ENCODE data around the gene CUBN. TPM values are rescaled to one million over a fixed set of nuclear protein-coding genes. Genes with fewer than 3 reads are reported as not detected.

Gene CUBN
- total RNA-seq, 1 experiment from 2014 or later = 1.3 TPM

DNA sequence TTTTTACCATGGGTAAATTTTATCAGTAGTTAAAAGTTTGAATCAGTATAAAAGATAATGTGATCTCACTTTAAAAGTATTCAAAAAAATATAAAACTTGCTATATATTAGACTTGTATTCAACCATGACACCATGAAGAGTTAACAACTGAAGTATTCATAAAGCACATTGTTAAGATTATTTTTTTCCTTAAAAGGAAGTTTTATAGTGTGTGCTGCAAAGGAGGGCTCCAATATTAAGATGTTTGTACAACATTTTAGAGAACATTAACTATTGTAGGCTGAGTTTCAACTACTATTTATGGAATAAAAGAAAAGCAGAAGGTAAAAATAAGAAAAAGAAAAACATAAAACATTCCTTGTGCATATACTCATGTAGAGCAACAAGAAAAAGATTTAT lies 24.5 kb upstream of the CUBN start:
- POLR2A ChIA-PET = no interaction called here

DNA sequence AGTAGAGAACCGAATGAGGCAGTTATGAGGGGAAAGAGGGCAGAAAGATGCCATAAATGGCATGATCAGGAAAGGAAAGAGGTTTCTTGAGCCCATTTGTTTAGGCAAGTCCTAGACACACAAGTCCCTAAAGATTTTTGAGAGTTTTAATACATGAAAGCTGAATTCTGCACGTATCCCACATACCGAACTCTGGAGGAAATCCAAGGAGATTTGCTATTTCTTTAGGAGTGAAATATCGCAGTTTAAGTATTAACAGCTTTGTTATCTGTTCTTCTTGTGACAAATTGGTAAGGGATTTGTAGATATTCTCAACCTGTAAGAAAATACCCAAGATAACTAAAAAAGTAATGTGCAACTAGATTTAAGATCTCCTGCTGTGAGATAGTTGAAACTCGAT lies 23.7 kb upstream of the CUBN start:
- Histone ChIP-seq H3K27me3 (ENCODE audit: control insufficient read depth, insufficient read depth, low read length) (no peaks in the 10 kb centered on the region), H3K4me3 (ENCODE audit: low read depth in 2 of 2, low read length in 2 of 2) (no peak overlapping the region), H3K4me1 (ENCODE audit: control insufficient read depth, insufficient read depth, low read length) (no peaks in the 10 kb centered on the region), H3K36me3 (ENCODE audit: control insufficient read depth, insufficient read depth, low read length) (no peaks in the 10 kb centered on the region), H3K9me3 (ENCODE audit: control insufficient read depth, insufficient read depth, low read depth, low read length) (no peaks in the 10 kb centered on the region), H3K27ac (ENCODE audit: low read length) (0 out of 2 replicates have a peak overlapping the region, but pooled peaks have one; percentile 34)
- no peak for TF ChIP-seq POLR2AphosphoS5 (IDR thresholded peaks at IDR 0.05; ENCODE audit: low read depth, low read length)
- no peak for TF ChIP-seq TCF7L2 (IDR thresholded peaks at IDR 0.05; ENCODE audit: low read depth, low read length)
- TF ChIP-seq SIN3A (IDR thresholded peaks at IDR 0.05; ENCODE audit: borderline replicate concordance, insufficient read depth, low read depth, low read length) = no peak
- TF ChIP-seq, protein P1, sequence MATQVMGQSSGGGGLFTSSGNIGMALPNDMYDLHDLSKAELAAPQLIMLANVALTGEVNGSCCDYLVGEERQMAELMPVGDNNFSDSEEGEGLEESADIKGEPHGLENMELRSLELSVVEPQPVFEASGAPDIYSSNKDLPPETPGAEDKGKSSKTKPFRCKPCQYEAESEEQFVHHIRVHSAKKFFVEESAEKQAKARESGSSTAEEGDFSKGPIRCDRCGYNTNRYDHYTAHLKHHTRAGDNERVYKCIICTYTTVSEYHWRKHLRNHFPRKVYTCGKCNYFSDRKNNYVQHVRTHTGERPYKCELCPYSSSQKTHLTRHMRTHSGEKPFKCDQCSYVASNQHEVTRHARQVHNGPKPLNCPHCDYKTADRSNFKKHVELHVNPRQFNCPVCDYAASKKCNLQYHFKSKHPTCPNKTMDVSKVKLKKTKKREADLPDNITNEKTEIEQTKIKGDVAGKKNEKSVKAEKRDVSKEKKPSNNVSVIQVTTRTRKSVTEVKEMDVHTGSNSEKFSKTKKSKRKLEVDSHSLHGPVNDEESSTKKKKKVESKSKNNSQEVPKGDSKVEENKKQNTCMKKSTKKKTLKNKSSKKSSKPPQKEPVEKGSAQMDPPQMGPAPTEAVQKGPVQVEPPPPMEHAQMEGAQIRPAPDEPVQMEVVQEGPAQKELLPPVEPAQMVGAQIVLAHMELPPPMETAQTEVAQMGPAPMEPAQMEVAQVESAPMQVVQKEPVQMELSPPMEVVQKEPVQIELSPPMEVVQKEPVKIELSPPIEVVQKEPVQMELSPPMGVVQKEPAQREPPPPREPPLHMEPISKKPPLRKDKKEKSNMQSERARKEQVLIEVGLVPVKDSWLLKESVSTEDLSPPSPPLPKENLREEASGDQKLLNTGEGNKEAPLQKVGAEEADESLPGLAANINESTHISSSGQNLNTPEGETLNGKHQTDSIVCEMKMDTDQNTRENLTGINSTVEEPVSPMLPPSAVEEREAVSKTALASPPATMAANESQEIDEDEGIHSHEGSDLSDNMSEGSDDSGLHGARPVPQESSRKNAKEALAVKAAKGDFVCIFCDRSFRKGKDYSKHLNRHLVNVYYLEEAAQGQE (IDR thresholded peaks at IDR 0.05; ENCODE audit: insufficient read depth in 1 of 2, low read depth in 2 of 2, low read length in 1 of 2) = no peak
- TF ChIP-seq, protein P2, sequence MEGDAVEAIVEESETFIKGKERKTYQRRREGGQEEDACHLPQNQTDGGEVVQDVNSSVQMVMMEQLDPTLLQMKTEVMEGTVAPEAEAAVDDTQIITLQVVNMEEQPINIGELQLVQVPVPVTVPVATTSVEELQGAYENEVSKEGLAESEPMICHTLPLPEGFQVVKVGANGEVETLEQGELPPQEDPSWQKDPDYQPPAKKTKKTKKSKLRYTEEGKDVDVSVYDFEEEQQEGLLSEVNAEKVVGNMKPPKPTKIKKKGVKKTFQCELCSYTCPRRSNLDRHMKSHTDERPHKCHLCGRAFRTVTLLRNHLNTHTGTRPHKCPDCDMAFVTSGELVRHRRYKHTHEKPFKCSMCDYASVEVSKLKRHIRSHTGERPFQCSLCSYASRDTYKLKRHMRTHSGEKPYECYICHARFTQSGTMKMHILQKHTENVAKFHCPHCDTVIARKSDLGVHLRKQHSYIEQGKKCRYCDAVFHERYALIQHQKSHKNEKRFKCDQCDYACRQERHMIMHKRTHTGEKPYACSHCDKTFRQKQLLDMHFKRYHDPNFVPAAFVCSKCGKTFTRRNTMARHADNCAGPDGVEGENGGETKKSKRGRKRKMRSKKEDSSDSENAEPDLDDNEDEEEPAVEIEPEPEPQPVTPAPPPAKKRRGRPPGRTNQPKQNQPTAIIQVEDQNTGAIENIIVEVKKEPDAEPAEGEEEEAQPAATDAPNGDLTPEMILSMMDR (IDR thresholded peaks at IDR 0.05) = no peak
- no peak for DNase-seq (ENCODE audit: low read depth, low spot score)
- in situ Hi-C loops (cut with HindIII; ENCODE audit: low pct_unique_long_range_greater_than_20kb, low sequenced_read_pairs) (no loop called here), intact Hi-C loops (cut with micrococcal nuclease; ENCODE audit: unreplicated experiment) (no loop called here)
- POLR2A ChIA-PET = no interaction called here
- ATAC-seq = no peak
- no TSS peak for BruUV-seq (replicated peaks)
- CTCF ChIA-PET = interaction anchor here (0.5 kb wide), 1 partner anchor 154 kb away, joined by 3 read pairs; no protein-coding TSS in a partner anchor

More for the DNA sequence above, 24.5 kb upstream of the CUBN start:
- no peaks in the 10 kb centered on the region for H3K27me3 ChIP-seq (ENCODE audit: control insufficient read depth, insufficient read depth, low read length)
- in situ Hi-C loops (cut with HindIII; ENCODE audit: low pct_unique_long_range_greater_than_20kb, low sequenced_read_pairs) = no loop called here
- H3K9me3 ChIP-seq (ENCODE audit: control insufficient read depth, insufficient read depth, low read depth, low read length) = no peaks in the 10 kb centered on the region
- TF ChIP-seq TCF7L2 (IDR thresholded peaks at IDR 0.05; ENCODE audit: low read depth, low read length) (no peak), SIN3A (IDR thresholded peaks at IDR 0.05; ENCODE audit: borderline replicate concordance, insufficient read depth, low read depth, low read length) (no peak), POLR2AphosphoS5 (IDR thresholded peaks at IDR 0.05; ENCODE audit: low read depth, low read length) (no peak)
- TF ChIP-seq, protein P1 (IDR thresholded peaks at IDR 0.05; ENCODE audit: insufficient read depth in 1 of 2, low read depth in 2 of 2, low read length in 1 of 2) = no peak
- TF ChIP-seq, protein P2 (IDR thresholded peaks at IDR 0.05) = no peak
- H3K36me3 ChIP-seq (ENCODE audit: control insufficient read depth, insufficient read depth, low read length) = no peaks in the 10 kb centered on the region
- H3K4me3 ChIP-seq (ENCODE audit: low read depth in 2 of 2, low read length in 2 of 2) = no peak overlapping the region
- CTCF ChIA-PET = no interaction called here
- intact Hi-C loops (cut with micrococcal nuclease; ENCODE audit: unreplicated experiment) = no loop called here
- DNase-seq (ENCODE audit: low read depth, low spot score) (no peak), ATAC-seq (no peak)
- H3K27ac ChIP-seq (ENCODE audit: low read length) = no peak overlapping the region
- no peaks in the 10 kb centered on the region for H3K4me1 ChIP-seq (ENCODE audit: control insufficient read depth, insufficient read depth, low read length)
- no TSS peak for BruUV-seq (replicated peaks)

Measured in Panc1 (cell line).